K562 (cell line): ENCODE results near the gene OTOA. TPM values are rescaled to one million over a fixed set of nuclear protein-coding genes. Genes with fewer than 3 reads are reported as not detected.
"Not testable (repeated sequence)": the region's sequence is repeated elsewhere in the genome, so short reads cannot be mapped to it uniquely, and the experiment has no call there.

Experiments
- ATAC-seq: fragments of 200-7000 bp; cut with Tn5 transposase; 3 replicates; pipeline ENCODE4 v1.9.1; 2020; ENCODE audit warnings: moderate library complexity
- BruUV-seq: library from RNA; stranded (reverse); fragments of 400-500 nt; replicated peaks from 2 replicates; lab custom pipeline; 2021; lab: Mats Ljungman, UMichigan
- CTCF ChIA-PET: fragments of 300-600 bp; formaldehyde crosslinking; extraction: SDS; loops from one replicate; lab custom pipeline; 2021; ENCODE audit warnings: low intra/inter-chr PET ratio; lab: Yijun Ruan, JAX
- POLR2A ChIA-PET: fragments of 300-600, 350-650 bp; sonication (Branson Sonifier 250); formaldehyde crosslinking; extraction: SDS; loops from one replicate; lab custom pipeline; 2021; ENCODE audit warnings: antibody characterized with exemption, inconsistent platforms; lab: Yijun Ruan, JAX
- DNase-seq, 4 experiments: peaks; one replicate each; pipeline versions ENCODE4 v3.0.0 to v3.0.0-alpha.2; 2011 to 2018; ENCODE audit warnings: low spot score in 3 of 4, mixed read lengths in 3 of 4; ENCODE audit errors: extremely low read depth in 1 of 4
- FAIRE-seq: peaks from 2 replicates; lab custom pipeline; 2011; peaks lifted over from hg19 to GRCh38; lab: Jason Lieb, UNC
- H2AFZ ChIP-seq: 2 replicates; pipeline ENCODE4 v1.6.0; 2011; ENCODE audit warnings: low read depth, low read length, control low read depth, inconsistent platforms
- H3K27ac ChIP-seq: fragments of 200-600 bp; 3 replicates; pipeline ENCODE4 v1.8.0; 2011; ENCODE audit warnings: low read depth, mild to moderate bottlenecking, control low read depth, inconsistent platforms, low read length, moderate library complexity, mixed read lengths; ENCODE audit errors: extremely low read depth
- H3K27me3 ChIP-seq, 2 experiments: fragments of 300-600 bp in 1 of 2; 2 replicates in 1 of 2; 3 replicates in 1 of 2; pipeline versions ENCODE4 v1.6.0 to v1.8.0; 2011; ENCODE audit warnings: inconsistent platforms in 2 of 2, low read length in 2 of 2, mild to moderate bottlenecking in 1 of 2, mixed read lengths in 1 of 2, moderate library complexity in 1 of 2; ENCODE audit not compliant: control insufficient read depth in 2 of 2, insufficient read depth in 2 of 2
- H3K36me3 ChIP-seq: fragments of 300-600 bp; 3 replicates; pipeline ENCODE4 v1.8.0; 2011; ENCODE audit warnings: mild to moderate bottlenecking, low read length, inconsistent platforms; ENCODE audit not compliant: control insufficient read depth, insufficient read depth
- H3K4me1 ChIP-seq, 2 experiments: fragments of 200-600 bp in 1 of 2; replicated peaks in 1 of 2; 2 replicates in 1 of 2; 3 replicates in 1 of 2; pipeline versions ENCODE4 v1.5.1 to v1.8.0; 2011; ENCODE audit warnings: inconsistent platforms in 2 of 2, low read length in 2 of 2, mild to moderate bottlenecking in 1 of 2, mixed read lengths in 1 of 2, moderate library complexity in 1 of 2; ENCODE audit not compliant: control insufficient read depth in 2 of 2, insufficient read depth in 2 of 2
- H3K4me2 ChIP-seq: 2 replicates; pipeline ENCODE4 v1.6.1; 2011; ENCODE audit warnings: low read length, control low read depth, inconsistent platforms, mixed read lengths; ENCODE audit not compliant: insufficient read depth
- H3K4me3 ChIP-seq: fragments of 200-600 bp; sonication (generic), shearing (Covaris generic); 2 replicates; pipeline ENCODE4 v1.5.1; 2016; ENCODE audit warnings: control low read depth, inconsistent platforms
- H3K79me2 ChIP-seq: fragments of 200-600 bp; 3 replicates; pipeline ENCODE4 v1.8.0; 2011; ENCODE audit warnings: low read length, inconsistent platforms; ENCODE audit not compliant: control insufficient read depth, insufficient read depth
- H3K9ac ChIP-seq, 2 experiments: 2 replicates each; pipeline versions ENCODE4 v1.6.0 to v1.6.1; 2011; ENCODE audit warnings: low read depth in 2 of 2, low read length in 2 of 2, control low read depth in 1 of 2, inconsistent platforms in 1 of 2, mild to moderate bottlenecking in 1 of 2, mixed read lengths in 1 of 2; ENCODE audit not compliant: insufficient read depth in 1 of 2
- H3K9me1 ChIP-seq: one replicate; pipeline ENCODE4 v1.6.0; 2011; ENCODE audit warnings: inconsistent platforms, mild to moderate bottlenecking, low read length, moderate library complexity; ENCODE audit not compliant: control insufficient read depth, insufficient read depth
- H3K9me3 ChIP-seq: replicated peaks from 2 replicates; pipeline ENCODE4 v1.5.1; 2011; ENCODE audit warnings: low read depth, low read length, inconsistent platforms; ENCODE audit not compliant: control insufficient read depth, insufficient read depth
- H4K20me1 ChIP-seq: replicated peaks from 2 replicates; pipeline ENCODE4 v1.6.1; 2011; ENCODE audit warnings: low read length, inconsistent platforms, mixed read lengths; ENCODE audit not compliant: control insufficient read depth, insufficient read depth
- ETS1 ChIP-seq: conservative IDR thresholded peaks from 2 replicates; pipeline ENCODE4 v1.6.1; 2011; ENCODE audit warnings: low read depth, mild to moderate bottlenecking, low read length; ENCODE audit not compliant: control insufficient read depth
- HMGN3 ChIP-seq: IDR thresholded peaks from 2 replicates; pipeline ENCODE4 v1.6.1; 2011; ENCODE audit warnings: borderline replicate concordance, low read depth, mild to moderate bottlenecking, mixed read lengths, low read length; ENCODE audit not compliant: insufficient read length; ENCODE audit errors: extremely low read depth
- ZFP1 ChIP-seq: fragments of 450-650 bp; formaldehyde crosslinking; IDR thresholded peaks from 2 replicates; pipeline ENCODE4 v1.4.0; 2020; ENCODE audit warnings: mild to moderate bottlenecking, mixed read lengths
- ZNF184 ChIP-seq: sonication (generic); formaldehyde crosslinking; IDR thresholded peaks from 2 replicates; pipeline ENCODE4 v1.5.0; 2020; ENCODE audit warnings: missing genetic modification reagents
- ZNF507 ChIP-seq: conservative IDR thresholded peaks from 2 replicates; pipeline ENCODE4 v1.6.1; 2017; ENCODE audit warnings: missing genetic modification characterization, missing compliant biosample characterization
- ZSCAN29 ChIP-seq: fragments of 450-650 bp; IDR thresholded peaks from 2 replicates; pipeline ENCODE4 v1.6.1; 2017
- WGBS: fragments of 100-300 bp; shearing (Covaris generic); methylation state at CpG from one replicate; pipeline ENCODE4 v1.1.6; 2016; ENCODE audit warnings: low coverage, mixed read lengths; ENCODE audit not compliant: insufficient coverage; ENCODE audit errors: missing lambda C conversion rate; 5-methylcytosine and 5-hydroxymethylcytosine counted together
- in situ Hi-C: fragments of 300-500 bp; cut with MboI; formaldehyde crosslinking; loops from 4 replicates; pipeline ENCODE4 v1.15.0; 2018; ENCODE audit warnings: inconsistent platforms, mixed read lengths
- intact Hi-C: fragments of 100-400 bp; cut with micrococcal nuclease; formaldehyde crosslinking; loops from 2 replicates; pipeline ENCODE4 v1.14.2; 2022
- polyA plus RNA-seq, 8 experiments: library from polyadenylated mRNA; depleted of rRNA in 4 of 8; stranded (reverse) in 5 of 8; unstranded in 3 of 8; fragments of >200 nt; fragmentation: Nextera tagmentation in 2 of 8; fragmentation: Illumina TruSeq in 1 of 8; extraction: Ambion mirVana in 2 of 8; extraction: Trizol in 1 of 8; gene quantifications; 2 replicates each; pipeline versions ENCODE4 v1.2.1 to v1.2.3, GENCODE V29; 2011 to 2014; ENCODE audit warnings: inconsistent platforms in 1 of 8, missing spikeins in 1 of 8
- total RNA-seq, 7 experiments: library from RNA; depleted of rRNA in 6 of 7; stranded (reverse); fragments of >200 nt in 6 of 7; fragmentation: Illumina TruSeq in 2 of 7; extraction: Trizol in 2 of 7; gene quantifications; 2 replicates each; pipeline versions ENCODE4 v1.2.1 to v1.2.3, GENCODE V29; 2011 to 2021; ENCODE audit warnings: low replicate concordance in 1 of 7

The OTOA gene
- total and polyA plus RNA-seq, 9 of the 15 experiments (the other 6 are each of a cell fraction or from before 2014, with no cell fraction given), result 0.04 TPM; not detected in 8

GRCh38 chr16:21631951-21632575, 31.7 kb upstream of the OTOA start:
- FAIRE-seq, H3K4me1 ChIP-seq, H3K9me1 ChIP-seq, BruUV-seq, H4K20me1 ChIP-seq, DNase-seq, H3K4me3 ChIP-seq, ATAC-seq, H3K9ac ChIP-seq, intact Hi-C loops, CTCF ChIA-PET, H3K4me2 ChIP-seq, H3K27me3 ChIP-seq, H3K27ac ChIP-seq, H2AFZ ChIP-seq, H3K9me3 ChIP-seq, H3K79me2 ChIP-seq, in situ Hi-C loops: not testable (repeated sequence)
- H3K36me3 ChIP-seq, result peaks cover 23% of the 10 kb centered on the region; the same call in 2 of the 3 replicates
- 86% methylated on average over 5 of the region's 5 CpGs for WGBS
- POLR2A ChIA-PET, result interaction anchor here (1.0 kb wide), 1 partner anchor 48 kb away, joined by 3 read pairs; no protein-coding TSS in a partner anchor

- no peaks in the 10 kb centered on the region for H3K27me3 ChIP-seq
- intact Hi-C loops (no loop called here), in situ Hi-C loops (no loop called here)
- no TSS peak for BruUV-seq
- H3K4me2 ChIP-seq, result no peak overlapping the region
- DNase-seq (no peak), ATAC-seq (no peak), FAIRE-seq (no peak)
- H3K36me3 ChIP-seq, result peaks cover 7% of the 10 kb centered on the region; the same call in 2 of the 3 replicates
- no peak overlapping the region for H3K9ac ChIP-seq
- H4K20me1 ChIP-seq, result no peaks in the 10 kb centered on the region
- ChIA-PET POLR2A (no interaction called here), CTCF (no interaction called here)
- H3K9me1 ChIP-seq, result no peaks in the 10 kb centered on the region
- H3K9me3 ChIP-seq, result peaks cover 2% of the 10 kb centered on the region; the same call in 1 of the 2 replicates
- no peaks in the 10 kb centered on the region for H3K79me2 ChIP-seq
- no peak overlapping the region for H3K4me3 ChIP-seq
- TF ChIP-seq ZNF184 (CRISPR knock-in tag) (no peak), HMGN3 (no peak), ZFP1 (CRISPR knock-in tag) (no peak), ZNF507 (tag) (no peak), ZSCAN29 (no peak), ETS1 (no peak)
- WGBS, result 90% methylated on average over 5 of the region's 5 CpGs
- no peak overlapping the region for H2AFZ ChIP-seq
- H3K4me1 ChIP-seq, result 0 out of 5 replicates have a peak, but pooled peaks cover 0 to 3% of the 10 kb centered on the region in 2 experiments
- no peak overlapping the region for H3K27ac ChIP-seq
Measured at GRCh38 chr16:21634216-21634615, 29.6 kb upstream of the OTOA start.

GRCh38 chr16:21635694-21636093, 28.1 kb upstream of the OTOA start:
- H3K36me3 ChIP-seq, H3K4me3 ChIP-seq, H3K9me1 ChIP-seq, H2AFZ ChIP-seq, ATAC-seq, intact Hi-C loops, H3K9ac ChIP-seq, H3K4me1 ChIP-seq, H3K9me3 ChIP-seq, DNase-seq, H3K27ac ChIP-seq, FAIRE-seq, H4K20me1 ChIP-seq, BruUV-seq, in situ Hi-C loops, H3K27me3 ChIP-seq, H3K4me2 ChIP-seq, H3K79me2 ChIP-seq: not testable (repeated sequence)
- POLR2A ChIA-PET, result interaction anchor here (0.7 kb wide), 1 partner anchor 14 kb away, joined by 3 read pairs; no protein-coding TSS in a partner anchor
- 82% methylated on average over 7 of the region's 9 CpGs for WGBS
- CTCF ChIA-PET, result interaction anchor here (1.1 kb wide), 1 partner anchor 52 kb away, joined by 3 read pairs; no protein-coding TSS in a partner anchor
